Measurements from ENCODE around the gene SEC14L1.

SEC14L1 gene

GRCh38 chr17:77247048-77247541 is 106.3 kb downstream of the SEC14L1 start (continued):
- TF ChIP-seq ATF2 (tag by site-specific recombination; IDR thresholded peaks at IDR 0.05; ENCODE audit: low read depth): no peak
- TF ChIP-seq ZSCAN30 (tag by site-specific recombination; IDR thresholded peaks at IDR 0.05): peak; percentile 66; the same call in 1 of the 2 replicates
- TF ChIP-seq KLF17 (tag by site-specific recombination; IDR thresholded peaks at IDR 0.05): peak; percentile 85; the same call in 1 of the 2 replicates
- TF ChIP-seq ZNF341 (tag by site-specific recombination; IDR thresholded peaks at IDR 0.05; ENCODE audit: low read depth): peak; percentile 68
- peak; percentile 42; the same call in 1 of the 2 replicates for TF ChIP-seq SCRT2 (tag by site-specific recombination; IDR thresholded peaks at IDR 0.05)
- TF ChIP-seq ZNF174 (tag by site-specific recombination; IDR thresholded peaks at IDR 0.05): no peak
- TF ChIP-seq ZNF302 (tag by site-specific recombination; IDR thresholded peaks at IDR 0.05; ENCODE audit: low read depth): no peak
- TF ChIP-seq ZNF571 (tag by site-specific recombination; IDR thresholded peaks at IDR 0.05): no peak
- TF ChIP-seq ZBTB11 (tag by site-specific recombination; conservative IDR thresholded peaks at IDR 0.05; ENCODE audit: low read depth): no peak
- TF ChIP-seq ZNF580 (tag by site-specific recombination; IDR thresholded peaks at IDR 0.05): no peak
- peak; percentile 66; the same call in 1 of the 2 replicates for TF ChIP-seq ZFP69B (tag by site-specific recombination; IDR thresholded peaks at IDR 0.05)
- peak; percentile 92 for TF ChIP-seq ZNF654 (tag by site-specific recombination; IDR thresholded peaks at IDR 0.05; ENCODE audit: low read depth)
- TF ChIP-seq ZNF24 (tag by site-specific recombination; IDR thresholded peaks at IDR 0.05): no peak
- TF ChIP-seq ZNF658 (tag by site-specific recombination; IDR thresholded peaks at IDR 0.05): no peak
- TF ChIP-seq ZNF624 (tag by site-specific recombination; IDR thresholded peaks at IDR 0.05): no peak
- no peak for TF ChIP-seq ZNF621 (tag by site-specific recombination; IDR thresholded peaks at IDR 0.05)
- TF ChIP-seq ZNF175 (tag by site-specific recombination; IDR thresholded peaks at IDR 0.05): no peak
- TF ChIP-seq ELK4 (IDR thresholded peaks at IDR 0.05; ENCODE audit: borderline replicate concordance, low read depth, low read length): no peak
- TF ChIP-seq ZNF221 (tag by site-specific recombination; IDR thresholded peaks at IDR 0.05; ENCODE audit: borderline replicate concordance): no peak
- TF ChIP-seq ZNF223 (tag by site-specific recombination; IDR thresholded peaks at IDR 0.05): no peak
- TF ChIP-seq ZFP41 (tag by site-specific recombination; IDR thresholded peaks at IDR 0.05; ENCODE audit: borderline replicate concordance): no peak
- no peak for TF ChIP-seq HIC1 (tag by site-specific recombination; IDR thresholded peaks at IDR 0.05)
- peak; percentile 43 for TF ChIP-seq ZBTB26 (tag by site-specific recombination; optimal IDR thresholded peaks at IDR 0.05)
- TF ChIP-seq ZNF791 (tag by site-specific recombination; IDR thresholded peaks at IDR 0.05): no peak
- TF ChIP-seq ZNF488 (tag by site-specific recombination; IDR thresholded peaks at IDR 0.05): no peak
